ENCODE data around the gene CHTOP. TPM values are rescaled to one million over a fixed set of nuclear protein-coding genes. Genes with fewer than 3 reads are reported as not detected.

Gene CHTOP
- total and polyA plus RNA-seq, 2 experiments from 2014 or later = 73.4 to 97.8 TPM

DNA sequence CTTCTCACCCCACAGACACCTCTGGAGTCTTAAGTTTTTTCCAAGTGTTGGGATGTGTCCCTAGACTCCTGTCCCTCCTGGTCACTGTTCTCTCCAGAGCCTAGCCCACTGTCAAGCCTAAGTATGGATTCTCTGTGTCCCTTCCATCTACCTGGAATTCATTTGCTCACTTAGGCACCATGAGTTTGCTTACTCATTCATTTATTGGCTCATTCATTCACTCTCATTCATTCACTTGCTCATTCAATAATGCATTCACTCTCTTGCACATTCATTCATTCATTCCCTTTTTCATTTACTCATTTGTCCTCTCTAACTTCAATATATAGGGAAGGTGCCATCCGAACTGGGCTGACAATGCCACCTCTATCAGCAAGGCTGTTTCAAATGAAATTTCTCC is 22.5 kb upstream of the CHTOP start (continued):
- TF ChIP-seq, protein P1, sequence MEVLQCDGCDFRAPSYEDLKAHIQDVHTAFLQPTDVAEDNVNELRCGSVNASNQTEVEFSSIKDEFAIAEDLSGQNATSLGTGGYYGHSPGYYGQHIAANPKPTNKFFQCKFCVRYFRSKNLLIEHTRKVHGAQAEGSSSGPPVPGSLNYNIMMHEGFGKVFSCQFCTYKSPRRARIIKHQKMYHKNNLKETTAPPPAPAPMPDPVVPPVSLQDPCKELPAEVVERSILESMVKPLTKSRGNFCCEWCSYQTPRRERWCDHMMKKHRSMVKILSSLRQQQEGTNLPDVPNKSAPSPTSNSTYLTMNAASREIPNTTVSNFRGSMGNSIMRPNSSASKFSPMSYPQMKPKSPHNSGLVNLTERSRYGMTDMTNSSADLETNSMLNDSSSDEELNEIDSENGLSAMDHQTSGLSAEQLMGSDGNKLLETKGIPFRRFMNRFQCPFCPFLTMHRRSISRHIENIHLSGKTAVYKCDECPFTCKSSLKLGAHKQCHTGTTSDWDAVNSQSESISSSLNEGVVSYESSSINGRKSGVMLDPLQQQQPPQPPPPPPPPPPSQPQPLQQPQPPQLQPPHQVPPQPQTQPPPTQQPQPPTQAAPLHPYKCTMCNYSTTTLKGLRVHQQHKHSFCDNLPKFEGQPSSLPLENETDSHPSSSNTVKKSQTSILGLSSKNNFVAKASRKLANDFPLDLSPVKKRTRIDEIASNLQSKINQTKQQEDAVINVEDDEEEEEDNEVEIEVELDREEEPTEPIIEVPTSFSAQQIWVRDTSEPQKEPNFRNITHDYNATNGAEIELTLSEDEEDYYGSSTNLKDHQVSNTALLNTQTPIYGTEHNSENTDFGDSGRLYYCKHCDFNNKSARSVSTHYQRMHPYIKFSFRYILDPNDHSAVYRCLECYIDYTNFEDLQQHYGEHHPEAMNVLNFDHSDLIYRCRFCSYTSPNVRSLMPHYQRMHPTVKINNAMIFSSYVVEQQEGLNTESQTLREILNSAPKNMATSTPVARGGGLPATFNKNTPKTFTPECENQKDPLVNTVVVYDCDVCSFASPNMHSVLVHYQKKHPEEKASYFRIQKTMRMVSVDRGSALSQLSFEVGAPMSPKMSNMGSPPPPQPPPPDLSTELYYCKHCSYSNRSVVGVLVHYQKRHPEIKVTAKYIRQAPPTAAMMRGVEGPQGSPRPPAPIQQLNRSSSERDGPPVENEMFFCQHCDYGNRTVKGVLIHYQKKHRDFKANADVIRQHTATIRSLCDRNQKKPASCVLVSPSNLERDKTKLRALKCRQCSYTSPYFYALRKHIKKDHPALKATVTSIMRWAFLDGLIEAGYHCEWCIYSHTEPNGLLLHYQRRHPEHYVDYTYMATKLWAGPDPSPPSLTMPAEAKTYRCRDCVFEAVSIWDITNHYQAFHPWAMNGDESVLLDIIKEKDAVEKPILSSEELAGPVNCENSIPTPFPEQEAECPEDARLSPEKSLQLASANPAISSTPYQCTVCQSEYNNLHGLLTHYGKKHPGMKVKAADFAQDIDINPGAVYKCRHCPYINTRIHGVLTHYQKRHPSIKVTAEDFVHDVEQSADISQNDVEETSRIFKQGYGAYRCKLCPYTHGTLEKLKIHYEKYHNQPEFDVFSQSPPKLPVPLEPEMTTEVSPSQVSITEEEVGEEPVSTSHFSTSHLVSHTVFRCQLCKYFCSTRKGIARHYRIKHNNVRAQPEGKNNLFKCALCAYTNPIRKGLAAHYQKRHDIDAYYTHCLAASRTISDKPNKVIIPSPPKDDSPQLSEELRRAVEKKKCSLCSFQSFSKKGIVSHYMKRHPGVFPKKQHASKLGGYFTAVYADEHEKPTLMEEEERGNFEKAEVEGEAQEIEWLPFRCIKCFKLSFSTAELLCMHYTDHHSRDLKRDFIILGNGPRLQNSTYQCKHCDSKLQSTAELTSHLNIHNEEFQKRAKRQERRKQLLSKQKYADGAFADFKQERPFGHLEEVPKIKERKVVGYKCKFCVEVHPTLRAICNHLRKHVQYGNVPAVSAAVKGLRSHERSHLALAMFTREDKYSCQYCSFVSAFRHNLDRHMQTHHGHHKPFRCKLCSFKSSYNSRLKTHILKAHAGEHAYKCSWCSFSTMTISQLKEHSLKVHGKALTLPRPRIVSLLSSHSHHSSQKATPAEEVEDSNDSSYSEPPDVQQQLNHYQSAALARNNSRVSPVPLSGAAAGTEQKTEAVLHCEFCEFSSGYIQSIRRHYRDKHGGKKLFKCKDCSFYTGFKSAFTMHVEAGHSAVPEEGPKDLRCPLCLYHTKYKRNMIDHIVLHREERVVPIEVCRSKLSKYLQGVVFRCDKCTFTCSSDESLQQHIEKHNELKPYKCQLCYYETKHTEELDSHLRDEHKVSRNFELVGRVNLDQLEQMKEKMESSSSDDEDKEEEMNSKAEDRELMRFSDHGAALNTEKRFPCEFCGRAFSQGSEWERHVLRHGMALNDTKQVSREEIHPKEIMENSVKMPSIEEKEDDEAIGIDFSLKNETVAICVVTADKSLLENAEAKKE (CRISPR knock-in tag; IDR thresholded peaks at IDR 0.05) = no peak

DNA sequence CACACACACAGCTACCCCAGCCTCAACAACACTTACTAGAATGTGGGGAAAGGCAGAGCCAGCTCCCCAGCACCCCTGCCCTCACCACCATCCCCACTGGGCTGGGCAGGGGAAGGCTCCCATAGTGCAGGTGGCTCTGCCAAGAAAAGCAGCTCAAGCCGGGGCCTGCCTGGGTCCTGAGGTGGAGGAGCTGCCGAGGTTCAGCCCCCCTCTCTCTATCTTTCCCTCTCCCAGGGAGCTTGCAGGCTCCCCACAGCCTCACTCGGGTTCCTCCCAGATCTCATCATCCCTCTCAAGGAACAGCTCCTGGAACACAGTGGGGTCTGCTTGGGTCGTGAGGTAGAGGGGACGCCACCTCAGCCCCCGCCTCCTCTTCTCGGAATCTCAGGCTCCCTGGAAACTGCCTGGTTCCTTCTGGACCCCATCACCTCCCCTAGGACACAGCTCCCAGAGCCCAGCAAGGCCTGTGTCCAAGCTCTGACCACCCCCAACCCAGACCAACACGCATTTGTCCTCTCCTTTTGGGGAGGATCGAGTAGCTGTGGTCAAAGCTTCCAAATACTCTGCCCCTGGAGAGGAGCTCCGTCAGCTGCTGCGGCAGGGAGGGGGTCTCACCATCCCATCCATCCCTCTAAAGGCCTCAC is 21.6 kb upstream of the CHTOP start:
- no peaks in the 10 kb centered on the region for H3K9me3 Mint-ChIP-seq
- 0 out of 2 replicates have a peak overlapping the region, but pooled peaks have one; percentile 28 for H3K4me3 ChIP-seq
- H2AFZ ChIP-seq = peak overlapping the region; percentile 85
- peak overlapping the region; percentile 58 for H3K4me3 Mint-ChIP-seq
- peaks cover 31% of the 10 kb centered on the region for H3K4me1 ChIP-seq (ENCODE audit: insufficient read depth)
- TF ChIP-seq EZH2phosphoT487 (IDR thresholded peaks at IDR 0.05; ENCODE audit: unreplicated experiment) (no peak), POLR2AphosphoS5 (IDR thresholded peaks at IDR 0.05; ENCODE audit: low read depth) (no peak), STAT1 (IDR thresholded peaks at IDR 0.05; ENCODE audit: unreplicated experiment) (no peak), JUNB (IDR thresholded peaks at IDR 0.05; ENCODE audit: unreplicated experiment) (no peak), NANOG (IDR thresholded peaks at IDR 0.05; ENCODE audit: borderline replicate concordance) (no peak), CREB1 (CRISPR knock-in tag; IDR thresholded peaks at IDR 0.05; ENCODE audit: low read depth) (no peak), EZH2 (IDR thresholded peaks at IDR 0.05; ENCODE audit: low read depth, unreplicated experiment) (no peak)
- TF ChIP-seq, protein P2, sequence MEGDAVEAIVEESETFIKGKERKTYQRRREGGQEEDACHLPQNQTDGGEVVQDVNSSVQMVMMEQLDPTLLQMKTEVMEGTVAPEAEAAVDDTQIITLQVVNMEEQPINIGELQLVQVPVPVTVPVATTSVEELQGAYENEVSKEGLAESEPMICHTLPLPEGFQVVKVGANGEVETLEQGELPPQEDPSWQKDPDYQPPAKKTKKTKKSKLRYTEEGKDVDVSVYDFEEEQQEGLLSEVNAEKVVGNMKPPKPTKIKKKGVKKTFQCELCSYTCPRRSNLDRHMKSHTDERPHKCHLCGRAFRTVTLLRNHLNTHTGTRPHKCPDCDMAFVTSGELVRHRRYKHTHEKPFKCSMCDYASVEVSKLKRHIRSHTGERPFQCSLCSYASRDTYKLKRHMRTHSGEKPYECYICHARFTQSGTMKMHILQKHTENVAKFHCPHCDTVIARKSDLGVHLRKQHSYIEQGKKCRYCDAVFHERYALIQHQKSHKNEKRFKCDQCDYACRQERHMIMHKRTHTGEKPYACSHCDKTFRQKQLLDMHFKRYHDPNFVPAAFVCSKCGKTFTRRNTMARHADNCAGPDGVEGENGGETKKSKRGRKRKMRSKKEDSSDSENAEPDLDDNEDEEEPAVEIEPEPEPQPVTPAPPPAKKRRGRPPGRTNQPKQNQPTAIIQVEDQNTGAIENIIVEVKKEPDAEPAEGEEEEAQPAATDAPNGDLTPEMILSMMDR (conservative IDR thresholded peaks at IDR 0.05; ENCODE audit: low read depth in 2 of 2) = no peak
- TF ChIP-seq, protein P3, sequence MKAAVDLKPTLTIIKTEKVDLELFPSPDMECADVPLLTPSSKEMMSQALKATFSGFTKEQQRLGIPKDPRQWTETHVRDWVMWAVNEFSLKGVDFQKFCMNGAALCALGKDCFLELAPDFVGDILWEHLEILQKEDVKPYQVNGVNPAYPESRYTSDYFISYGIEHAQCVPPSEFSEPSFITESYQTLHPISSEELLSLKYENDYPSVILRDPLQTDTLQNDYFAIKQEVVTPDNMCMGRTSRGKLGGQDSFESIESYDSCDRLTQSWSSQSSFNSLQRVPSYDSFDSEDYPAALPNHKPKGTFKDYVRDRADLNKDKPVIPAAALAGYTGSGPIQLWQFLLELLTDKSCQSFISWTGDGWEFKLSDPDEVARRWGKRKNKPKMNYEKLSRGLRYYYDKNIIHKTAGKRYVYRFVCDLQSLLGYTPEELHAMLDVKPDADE (IDR thresholded peaks at IDR 0.05) = no peak
- TF ChIP-seq, protein P4, sequence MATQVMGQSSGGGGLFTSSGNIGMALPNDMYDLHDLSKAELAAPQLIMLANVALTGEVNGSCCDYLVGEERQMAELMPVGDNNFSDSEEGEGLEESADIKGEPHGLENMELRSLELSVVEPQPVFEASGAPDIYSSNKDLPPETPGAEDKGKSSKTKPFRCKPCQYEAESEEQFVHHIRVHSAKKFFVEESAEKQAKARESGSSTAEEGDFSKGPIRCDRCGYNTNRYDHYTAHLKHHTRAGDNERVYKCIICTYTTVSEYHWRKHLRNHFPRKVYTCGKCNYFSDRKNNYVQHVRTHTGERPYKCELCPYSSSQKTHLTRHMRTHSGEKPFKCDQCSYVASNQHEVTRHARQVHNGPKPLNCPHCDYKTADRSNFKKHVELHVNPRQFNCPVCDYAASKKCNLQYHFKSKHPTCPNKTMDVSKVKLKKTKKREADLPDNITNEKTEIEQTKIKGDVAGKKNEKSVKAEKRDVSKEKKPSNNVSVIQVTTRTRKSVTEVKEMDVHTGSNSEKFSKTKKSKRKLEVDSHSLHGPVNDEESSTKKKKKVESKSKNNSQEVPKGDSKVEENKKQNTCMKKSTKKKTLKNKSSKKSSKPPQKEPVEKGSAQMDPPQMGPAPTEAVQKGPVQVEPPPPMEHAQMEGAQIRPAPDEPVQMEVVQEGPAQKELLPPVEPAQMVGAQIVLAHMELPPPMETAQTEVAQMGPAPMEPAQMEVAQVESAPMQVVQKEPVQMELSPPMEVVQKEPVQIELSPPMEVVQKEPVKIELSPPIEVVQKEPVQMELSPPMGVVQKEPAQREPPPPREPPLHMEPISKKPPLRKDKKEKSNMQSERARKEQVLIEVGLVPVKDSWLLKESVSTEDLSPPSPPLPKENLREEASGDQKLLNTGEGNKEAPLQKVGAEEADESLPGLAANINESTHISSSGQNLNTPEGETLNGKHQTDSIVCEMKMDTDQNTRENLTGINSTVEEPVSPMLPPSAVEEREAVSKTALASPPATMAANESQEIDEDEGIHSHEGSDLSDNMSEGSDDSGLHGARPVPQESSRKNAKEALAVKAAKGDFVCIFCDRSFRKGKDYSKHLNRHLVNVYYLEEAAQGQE (IDR thresholded peaks at IDR 0.05; ENCODE audit: unreplicated experiment) = no peak
- H3K27me3 Mint-ChIP-seq (ENCODE audit: insufficient read depth, low read depth, poor library complexity) = peaks cover 20% of the 10 kb centered on the region
- H3K27ac Mint-ChIP-seq = no peak overlapping the region; the same call in 1 of the 2 replicates
- no peaks in the 10 kb centered on the region for H3K79me2 ChIP-seq (replicated peaks; ENCODE audit: insufficient read depth)
- no peaks in the 10 kb centered on the region for H4K20me1 ChIP-seq (replicated peaks; ENCODE audit: insufficient read depth)
- H3K36me3 Mint-ChIP-seq (ENCODE audit: low read depth) = no peaks in the 10 kb centered on the region; the same call in 2 of the 3 replicates
- ATAC-seq = no peak; the same call in 2 of the 3 replicates
- DNase-seq (ENCODE audit: low spot score) = no peak
- no peaks in the 10 kb centered on the region; the same call in 1 of the 2 replicates for H3F3A ChIP-seq (replicated peaks; ENCODE audit: low read depth)
- no peaks in the 10 kb centered on the region for H3K36me3 ChIP-seq (ENCODE audit: insufficient read depth)
- no peak overlapping the region for H3K27ac ChIP-seq (ENCODE audit: low read depth)
- H3K27me3 ChIP-seq (ENCODE audit: insufficient read depth) = no peaks in the 10 kb centered on the region
- no peaks in the 10 kb centered on the region for H3K9me2 ChIP-seq (ENCODE audit: insufficient read depth)
- H3K4me1 Mint-ChIP-seq = peaks cover 58% of the 10 kb centered on the region
- peak overlapping the region; percentile 69 for H3K4me2 ChIP-seq
